ENCODE measurements around the gene ITGA1. TPM values are rescaled to one million over a fixed set of nuclear protein-coding genes. Genes with fewer than 3 reads are reported as not detected.

ITGA1 gene
- total RNA-seq, 1 donor from 2014 or later: 9.1 TPM

DNA sequence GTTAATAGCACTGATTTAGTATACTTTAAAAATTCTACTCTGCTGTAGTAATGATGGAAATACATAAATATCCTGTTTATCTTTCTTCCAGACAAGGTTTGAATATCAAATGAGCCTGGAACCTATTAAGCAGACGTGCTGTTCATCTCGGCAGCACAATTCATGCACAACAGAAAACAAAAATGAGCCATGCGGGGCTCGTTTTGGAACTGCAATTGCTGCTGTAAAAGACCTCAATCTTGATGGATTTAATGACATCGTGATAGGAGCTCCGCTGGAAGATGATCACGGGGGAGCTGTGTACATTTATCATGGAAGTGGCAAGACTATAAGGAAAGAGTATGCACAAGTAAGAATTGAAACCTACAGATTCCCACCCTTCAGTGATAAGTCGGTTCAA is 122.4 kb downstream of the ITGA1 start:
- no peak for DNase-seq (ENCODE audit: low spot score in 2 of 2, unreplicated experiment in 2 of 2)
- Mint-ChIP-seq H3K9me3 (no peaks in the 10 kb centered on the region), H3K27me3 (ENCODE audit: low read depth) (no peaks in the 10 kb centered on the region), H3K36me3 (no peaks in the 10 kb centered on the region), H3K4me1 (peaks cover 17% of the 10 kb centered on the region), H3K27ac (peak overlapping the region; percentile 59), H3K4me3 (no peak overlapping the region)
- TF ChIP-seq, protein P1, sequence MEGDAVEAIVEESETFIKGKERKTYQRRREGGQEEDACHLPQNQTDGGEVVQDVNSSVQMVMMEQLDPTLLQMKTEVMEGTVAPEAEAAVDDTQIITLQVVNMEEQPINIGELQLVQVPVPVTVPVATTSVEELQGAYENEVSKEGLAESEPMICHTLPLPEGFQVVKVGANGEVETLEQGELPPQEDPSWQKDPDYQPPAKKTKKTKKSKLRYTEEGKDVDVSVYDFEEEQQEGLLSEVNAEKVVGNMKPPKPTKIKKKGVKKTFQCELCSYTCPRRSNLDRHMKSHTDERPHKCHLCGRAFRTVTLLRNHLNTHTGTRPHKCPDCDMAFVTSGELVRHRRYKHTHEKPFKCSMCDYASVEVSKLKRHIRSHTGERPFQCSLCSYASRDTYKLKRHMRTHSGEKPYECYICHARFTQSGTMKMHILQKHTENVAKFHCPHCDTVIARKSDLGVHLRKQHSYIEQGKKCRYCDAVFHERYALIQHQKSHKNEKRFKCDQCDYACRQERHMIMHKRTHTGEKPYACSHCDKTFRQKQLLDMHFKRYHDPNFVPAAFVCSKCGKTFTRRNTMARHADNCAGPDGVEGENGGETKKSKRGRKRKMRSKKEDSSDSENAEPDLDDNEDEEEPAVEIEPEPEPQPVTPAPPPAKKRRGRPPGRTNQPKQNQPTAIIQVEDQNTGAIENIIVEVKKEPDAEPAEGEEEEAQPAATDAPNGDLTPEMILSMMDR (IDR thresholded peaks at IDR 0.05; ENCODE audit: unreplicated experiment): no peak

DNA sequence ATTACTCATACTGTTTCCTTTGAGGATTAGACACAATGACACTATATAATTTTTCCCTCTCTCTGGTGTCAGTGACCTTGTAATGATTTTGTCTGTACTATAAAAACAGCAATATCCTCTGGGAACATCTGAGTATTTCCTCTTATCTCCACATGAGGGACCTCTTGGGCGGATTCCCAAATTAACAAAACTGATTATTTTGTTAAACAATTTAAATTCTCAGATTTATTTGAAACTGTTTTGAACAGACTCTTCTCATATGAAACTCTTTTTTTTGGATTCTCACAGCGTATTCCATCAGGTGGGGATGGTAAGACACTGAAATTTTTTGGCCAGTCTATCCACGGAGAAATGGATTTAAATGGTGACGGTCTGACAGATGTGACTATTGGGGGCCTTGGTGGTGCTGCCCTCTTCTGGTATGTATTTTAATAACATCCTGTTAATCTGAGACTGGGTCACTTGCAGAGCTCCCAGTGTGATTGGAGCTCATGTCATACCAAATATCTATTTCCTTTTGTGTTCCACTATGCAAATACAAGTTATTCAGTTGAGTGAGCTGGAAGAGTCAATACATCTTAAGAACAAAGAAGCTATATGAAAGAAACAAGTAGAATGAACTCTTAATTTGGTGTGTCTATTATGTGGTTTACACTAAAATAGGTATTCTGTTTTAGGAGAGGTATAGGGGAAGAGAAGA is 127.6 kb downstream of the ITGA1 start:
- Mint-ChIP-seq H3K4me3 (peak overlapping the region; percentile 62), H3K36me3 (no peaks in the 10 kb centered on the region), H3K27ac (no peak overlapping the region), H3K9me3 (no peaks in the 10 kb centered on the region), H3K4me1 (peaks cover 6% of the 10 kb centered on the region), H3K27me3 (ENCODE audit: low read depth) (no peaks in the 10 kb centered on the region)
- TF ChIP-seq, protein P1 (IDR thresholded peaks at IDR 0.05; ENCODE audit: unreplicated experiment): peak; percentile 74
- DNase-seq (ENCODE audit: low spot score in 2 of 2, unreplicated experiment in 2 of 2): no peak

DNA sequence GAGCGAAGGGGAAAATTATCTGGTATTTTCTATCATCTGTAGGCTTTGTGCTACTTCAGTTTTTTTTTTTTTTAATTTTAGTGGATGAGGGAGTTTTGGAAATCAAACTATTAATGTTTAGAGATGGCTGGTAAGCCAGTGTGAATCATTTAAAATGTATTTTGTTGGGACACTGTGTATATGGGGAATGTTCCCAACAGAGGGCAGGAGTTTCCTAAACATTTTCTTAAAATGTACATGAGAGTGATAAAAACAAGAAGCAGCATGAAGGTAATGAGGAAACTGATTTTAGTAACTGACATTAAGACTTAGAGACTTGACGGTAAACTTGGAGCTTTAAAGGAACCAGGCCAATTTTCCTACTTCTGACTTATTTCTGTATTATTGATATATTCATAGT is 133.2 kb downstream of the ITGA1 start:
- no peak overlapping the region for H3K27ac Mint-ChIP-seq
- TF ChIP-seq, protein P1 (IDR thresholded peaks at IDR 0.05; ENCODE audit: unreplicated experiment): no peak
- no peaks in the 10 kb centered on the region for H3K9me3 Mint-ChIP-seq
- H3K4me3 Mint-ChIP-seq: no peak overlapping the region
- DNase-seq (ENCODE audit: low spot score in 2 of 2, unreplicated experiment in 2 of 2): no peak
- no peaks in the 10 kb centered on the region for H3K27me3 Mint-ChIP-seq (ENCODE audit: low read depth)
- H3K36me3 Mint-ChIP-seq: no peaks in the 10 kb centered on the region
- H3K4me1 Mint-ChIP-seq: peaks cover 6% of the 10 kb centered on the region

DNA sequence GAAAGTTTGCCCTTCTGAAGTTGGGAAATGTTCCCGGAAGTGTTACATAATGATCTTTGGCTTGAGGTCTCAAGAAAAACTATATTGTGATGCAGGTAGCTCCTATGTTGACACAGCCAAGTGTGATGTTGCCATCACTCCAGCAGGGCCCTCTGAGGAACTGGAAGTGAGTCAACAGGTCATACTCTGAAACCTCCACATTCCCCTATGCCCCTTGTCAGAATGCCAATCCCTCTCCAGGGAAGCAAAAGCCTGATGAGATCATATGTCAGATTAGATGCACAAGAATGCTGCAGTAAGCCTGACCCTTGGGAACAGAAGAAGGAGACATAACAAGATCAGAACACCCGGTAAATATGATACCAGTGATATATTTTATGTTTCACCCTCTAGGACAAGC is 134.7 kb downstream of the ITGA1 start:
- Mint-ChIP-seq H3K4me1 (peaks cover 6% of the 10 kb centered on the region), H3K27ac (no peak overlapping the region), H3K9me3 (peaks cover under 1% of the 10 kb centered on the region), H3K36me3 (no peaks in the 10 kb centered on the region), H3K4me3 (no peak overlapping the region), H3K27me3 (ENCODE audit: low read depth) (no peaks in the 10 kb centered on the region)
- TF ChIP-seq, protein P1 (IDR thresholded peaks at IDR 0.05; ENCODE audit: unreplicated experiment): no peak
- DNase-seq (ENCODE audit: low spot score in 2 of 2, unreplicated experiment in 2 of 2): no peak

DNA sequence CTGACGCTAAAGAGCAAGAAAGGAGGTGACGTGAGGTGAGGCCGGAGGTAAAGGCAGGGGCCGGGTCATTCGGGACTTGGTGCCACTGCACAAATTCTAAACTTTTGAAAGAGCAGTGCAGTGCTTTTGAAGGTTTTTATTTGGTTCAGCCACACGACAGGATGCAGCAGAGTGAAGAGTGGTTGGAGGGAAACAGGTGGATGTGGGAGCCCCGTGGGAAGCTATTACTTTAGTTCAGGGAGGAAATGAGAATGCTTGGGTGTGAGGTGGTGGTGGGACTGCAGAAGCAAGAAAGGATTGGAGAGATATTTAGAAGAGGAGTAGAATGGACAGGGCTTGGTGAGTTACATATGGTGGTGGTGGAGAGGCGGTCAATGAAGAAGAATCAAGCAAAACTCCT is 136.7 kb downstream of the ITGA1 start:
- peaks cover 2% of the 10 kb centered on the region for H3K4me1 Mint-ChIP-seq
- H3K4me3 Mint-ChIP-seq: no peak overlapping the region
- H3K27ac Mint-ChIP-seq: no peak overlapping the region
- H3K9me3 Mint-ChIP-seq: peaks cover 4% of the 10 kb centered on the region
- TF ChIP-seq, protein P1 (IDR thresholded peaks at IDR 0.05; ENCODE audit: unreplicated experiment): no peak
- H3K36me3 Mint-ChIP-seq: no peaks in the 10 kb centered on the region
- H3K27me3 Mint-ChIP-seq (ENCODE audit: low read depth): no peaks in the 10 kb centered on the region
- no peak for DNase-seq (ENCODE audit: low spot score in 2 of 2, unreplicated experiment in 2 of 2)
